SK-N-SH (cell line): ENCODE results near the gene TCF7L2.

Experiments
- CHD2 ChIP-seq: fragments of 150-350 bp; IDR thresholded peaks from 2 replicates; pipeline ENCODE4 v1.6.1; 2018; ENCODE audit warnings: low read length; ENCODE audit not compliant: partially characterized antibody
- CTCF ChIP-seq: fragments of 200-600 bp; sonication (generic); IDR thresholded peaks from 2 replicates; pipeline ENCODE4 v1.6.1; 2017; ENCODE audit warnings: antibody characterized with exemption, mild to moderate bottlenecking, moderate library complexity
- ELF1 ChIP-seq: IDR thresholded peaks from 2 replicates; pipeline ENCODE4 v1.4.0; 2012
- MAX ChIP-seq: IDR thresholded peaks from 2 replicates; pipeline ENCODE4 v1.4.0; 2012; ENCODE audit warnings: low read depth
- MEF2A ChIP-seq: IDR thresholded peaks from 2 replicates; pipeline ENCODE4 v1.4.0; 2012; ENCODE audit warnings: low read depth, borderline replicate concordance
- MXI1 ChIP-seq: IDR thresholded peaks from 2 replicates; pipeline ENCODE4 v1.6.1; 2012; ENCODE audit warnings: mild to moderate bottlenecking, low read depth, low read length, improper control_type of control experiment
- POLR2AphosphoS5 ChIP-seq: IDR thresholded peaks from 2 replicates; pipeline ENCODE4 v1.6.1; 2012; ENCODE audit warnings: low read depth, low read length
- RFX5 ChIP-seq: IDR thresholded peaks from 2 replicates; pipeline ENCODE4 v1.6.1; 2012; ENCODE audit warnings: mild to moderate bottlenecking, improper control_type of control experiment, low read length
- TAF1 ChIP-seq: IDR thresholded peaks from 2 replicates; pipeline ENCODE4 v1.6.1; 2012; ENCODE audit warnings: low read depth, mild to moderate bottlenecking, low read length, moderate library complexity, borderline replicate concordance
- TCF12 ChIP-seq: IDR thresholded peaks from 2 replicates; pipeline ENCODE4 v1.4.0; 2012
- TEAD4 ChIP-seq: IDR thresholded peaks from 2 replicates; pipeline ENCODE4 v1.4.0; 2012; ENCODE audit warnings: mild to moderate bottlenecking, borderline replicate concordance; ENCODE audit not compliant: insufficient read depth
- YY1 ChIP-seq: IDR thresholded peaks from 2 replicates; pipeline ENCODE4 v1.4.0; 2012; ENCODE audit warnings: low read depth, mild to moderate bottlenecking

GRCh38 chr10:113080925-113081229 lies 130.8 kb downstream of the TCF7L2 start:
- TF ChIP-seq TEAD4 (no peak), TAF1 (no peak), MAX (no peak), MXI1 (no peak), CTCF (peak; percentile 23; the same call in 1 of the 2 replicates), YY1 (no peak), RFX5 (no peak), CHD2 (no peak), ELF1 (no peak), MEF2A (no peak), TCF12 (no peak), POLR2AphosphoS5 (no peak)
